ENCODE measurements around the gene CFAP298.
"Not testable (repeated sequence)": the region's sequence is repeated elsewhere in the genome, so short reads cannot be mapped to it uniquely, and the experiment has no call there.

The CFAP298 gene

DNA sequence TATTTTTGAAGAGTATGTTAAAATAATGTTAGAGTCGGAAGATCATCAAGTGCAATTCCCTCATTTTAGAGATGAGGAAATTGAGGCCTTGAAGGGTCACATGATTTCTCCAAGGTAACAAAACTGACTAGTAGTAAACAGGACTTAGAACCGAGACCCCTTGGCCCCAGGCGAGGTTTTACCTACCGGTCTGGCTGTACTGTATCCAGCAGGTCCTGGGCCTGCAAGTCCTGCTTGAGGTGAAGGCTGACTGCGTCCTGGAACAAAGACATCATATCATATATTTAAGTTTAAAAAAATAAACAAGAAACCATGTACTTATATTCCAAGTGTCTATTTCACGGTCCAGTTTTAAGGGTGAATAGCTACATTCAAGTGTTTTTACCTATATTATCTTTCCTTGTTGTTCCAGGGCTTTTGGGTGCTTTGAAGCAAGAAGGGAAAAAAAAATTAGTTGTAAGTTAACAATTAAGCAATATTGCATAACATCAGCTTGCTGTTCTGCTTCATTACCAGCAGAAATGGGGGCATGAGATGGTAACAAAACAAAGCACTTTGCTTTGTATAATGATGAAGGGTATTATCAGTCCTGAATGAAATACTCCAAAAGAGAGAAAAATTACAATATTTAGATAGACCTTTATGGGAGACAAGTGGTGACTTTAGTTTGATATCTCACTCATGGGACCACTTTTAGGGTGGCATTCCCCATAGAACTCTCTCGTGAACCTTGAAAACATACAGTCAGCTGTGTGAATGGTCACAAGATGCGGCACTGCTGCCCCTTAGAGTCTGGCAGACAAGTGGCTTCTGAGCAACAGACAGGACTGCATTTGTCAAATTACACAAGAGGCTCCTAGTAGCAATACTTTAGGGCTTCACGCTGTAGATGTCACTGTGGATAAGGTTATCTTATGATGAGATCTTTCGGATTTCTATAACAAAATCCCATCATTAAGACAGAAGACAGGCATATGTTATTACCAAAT lies 29.8 kb upstream of the CFAP298 start:
- ChIA-PET POLR2A (no interaction called here), CTCF (interaction anchor here (1.4 kb wide), 1 partner anchor 11 kb away, joined by 5 read pairs; no protein-coding TSS in a partner anchor)
- DNase-seq (ENCODE audit: extremely low spot score), result no peak
- TF ChIP-seq, protein P1, sequence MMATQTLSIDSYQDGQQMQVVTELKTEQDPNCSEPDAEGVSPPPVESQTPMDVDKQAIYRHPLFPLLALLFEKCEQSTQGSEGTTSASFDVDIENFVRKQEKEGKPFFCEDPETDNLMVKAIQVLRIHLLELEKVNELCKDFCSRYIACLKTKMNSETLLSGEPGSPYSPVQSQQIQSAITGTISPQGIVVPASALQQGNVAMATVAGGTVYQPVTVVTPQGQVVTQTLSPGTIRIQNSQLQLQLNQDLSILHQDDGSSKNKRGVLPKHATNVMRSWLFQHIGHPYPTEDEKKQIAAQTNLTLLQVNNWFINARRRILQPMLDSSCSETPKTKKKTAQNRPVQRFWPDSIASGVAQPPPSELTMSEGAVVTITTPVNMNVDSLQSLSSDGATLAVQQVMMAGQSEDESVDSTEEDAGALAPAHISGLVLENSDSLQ (IDR thresholded peaks at IDR 0.05), result no peak
- TF ChIP-seq TARDBP (IDR thresholded peaks at IDR 0.05), result no peak
- TF ChIP-seq FOXA1 (IDR thresholded peaks at IDR 0.05), result no peak
- no peak for TF ChIP-seq LEF1 (IDR thresholded peaks at IDR 0.05; ENCODE audit: borderline replicate concordance)
- no peak for TF ChIP-seq BHLHE40 (IDR thresholded peaks at IDR 0.05; ENCODE audit: borderline replicate concordance)
- TF ChIP-seq CTBP1 (IDR thresholded peaks at IDR 0.05; ENCODE audit: borderline replicate concordance), result no peak
- no peak for TF ChIP-seq L3MBTL2 (conservative IDR thresholded peaks at IDR 0.05)
- TF ChIP-seq FOXM1 (IDR thresholded peaks at IDR 0.05; ENCODE audit: borderline replicate concordance), result no peak
- TF ChIP-seq ZNF384 (IDR thresholded peaks at IDR 0.05), result no peak
- no peak for TF ChIP-seq FOXK2 (IDR thresholded peaks at IDR 0.05)
- no peak for TF ChIP-seq SUZ12 (IDR thresholded peaks at IDR 0.05)
- TF ChIP-seq ELF4 (IDR thresholded peaks at IDR 0.05), result no peak
- TF ChIP-seq SP1 (IDR thresholded peaks at IDR 0.05), result no peak
- no peak for TF ChIP-seq NFRKB (IDR thresholded peaks at IDR 0.05)
- TF ChIP-seq ARNT (IDR thresholded peaks at IDR 0.05), result no peak
- TF ChIP-seq HDGF (IDR thresholded peaks at IDR 0.05; ENCODE audit: borderline replicate concordance), result no peak

DNA sequence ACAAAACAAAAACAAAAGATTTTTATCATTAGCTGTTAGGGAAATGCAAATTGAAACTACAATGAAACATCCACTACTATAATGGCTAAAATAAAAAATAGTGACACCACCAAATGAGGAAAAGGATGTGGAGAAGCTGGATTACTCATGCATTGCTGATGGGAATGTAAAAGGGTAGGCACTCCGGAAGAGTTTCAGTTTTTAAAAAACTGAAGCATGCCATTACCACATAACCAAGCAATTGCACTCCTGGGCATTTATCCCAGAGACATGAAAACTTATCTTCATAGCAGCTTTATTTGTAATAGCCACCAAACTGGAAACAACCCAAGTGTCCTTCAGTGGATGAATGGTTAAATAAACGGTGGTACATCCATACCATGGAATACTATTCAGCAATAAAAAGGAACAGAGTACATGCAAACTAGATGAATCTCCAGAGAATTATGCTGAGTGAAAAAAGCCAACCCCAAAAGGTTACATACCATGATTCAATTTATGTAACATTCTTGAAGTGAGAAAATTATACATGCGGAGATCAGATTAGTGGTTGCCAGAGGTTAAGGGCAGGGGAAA lies 14.5 kb upstream of the CFAP298 start:
- POLR2A ChIA-PET, result no interaction called here
- no peak for DNase-seq (ENCODE audit: extremely low spot score)

DNA sequence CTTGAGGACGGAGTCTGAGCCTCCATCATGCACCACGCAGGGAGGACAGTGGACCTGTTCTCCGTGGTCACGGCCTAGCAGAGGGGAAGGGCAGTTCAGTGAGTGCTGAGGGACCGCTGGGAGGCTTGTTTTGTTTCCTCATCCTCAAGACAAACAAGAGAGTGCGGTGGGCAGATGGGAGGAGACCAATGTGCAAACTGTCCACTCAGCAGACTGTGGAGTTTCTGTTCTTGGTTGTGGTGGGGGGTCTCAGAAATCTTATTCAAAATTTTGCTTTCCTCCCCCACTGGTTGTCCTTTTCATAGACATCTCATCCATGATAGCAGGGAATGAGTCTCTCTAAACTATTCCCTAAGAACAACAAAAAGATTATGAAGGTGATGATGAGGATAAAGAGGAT lies 6.0 kb upstream of the CFAP298 start:
- CTCF ChIA-PET; DNase-seq (ENCODE audit: extremely low spot score): not testable (repeated sequence)

More for the DNA sequence above, 14.5 kb upstream of the CFAP298 start:
- no peak for TF ChIP-seq TARDBP (IDR thresholded peaks at IDR 0.05)
- no peak for TF ChIP-seq ELF4 (IDR thresholded peaks at IDR 0.05)
- TF ChIP-seq BHLHE40 (IDR thresholded peaks at IDR 0.05; ENCODE audit: borderline replicate concordance), result no peak
- TF ChIP-seq, protein P1 (IDR thresholded peaks at IDR 0.05), result no peak
- CTCF ChIA-PET, result no interaction called here

DNA sequence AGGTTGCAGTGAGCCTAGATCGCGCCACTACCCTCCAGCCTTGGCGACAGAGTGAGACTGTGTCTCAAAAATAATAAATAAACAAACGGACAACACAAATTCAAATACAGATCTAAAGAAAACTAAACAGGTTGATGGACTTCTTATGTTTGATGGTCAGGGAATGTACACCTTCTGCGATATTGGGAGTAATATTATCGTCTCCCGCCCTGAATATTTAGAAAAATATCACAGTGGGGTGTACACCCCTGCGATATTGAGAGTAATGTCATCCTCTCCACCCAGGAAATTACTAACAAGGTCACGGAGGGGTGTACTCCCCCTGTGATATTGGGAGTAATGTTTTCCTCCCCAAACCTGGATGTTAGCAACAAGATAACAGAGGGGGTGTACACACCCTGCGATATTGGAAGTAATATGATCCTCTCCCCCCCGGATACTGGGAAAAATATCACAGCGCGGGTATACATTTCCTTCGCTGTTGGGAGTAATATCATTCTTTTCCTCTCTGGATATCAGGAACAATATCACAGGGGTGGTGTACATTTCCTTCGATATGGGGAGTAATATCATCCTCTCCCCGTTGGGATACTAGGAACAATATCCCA lies 1.4 kb upstream of the CFAP298 start:
- TF ChIP-seq FOXM1 (IDR thresholded peaks at IDR 0.05; ENCODE audit: borderline replicate concordance) (no peak), CTBP1 (IDR thresholded peaks at IDR 0.05; ENCODE audit: borderline replicate concordance) (no peak), L3MBTL2 (conservative IDR thresholded peaks at IDR 0.05) (no peak), SUZ12 (IDR thresholded peaks at IDR 0.05) (no peak), HDGF (IDR thresholded peaks at IDR 0.05; ENCODE audit: borderline replicate concordance) (no peak), NFRKB (IDR thresholded peaks at IDR 0.05) (no peak), FOXA1 (IDR thresholded peaks at IDR 0.05) (no peak), TARDBP (IDR thresholded peaks at IDR 0.05) (no peak), LEF1 (IDR thresholded peaks at IDR 0.05; ENCODE audit: borderline replicate concordance) (no peak), FOXK2 (IDR thresholded peaks at IDR 0.05) (no peak), SP1 (IDR thresholded peaks at IDR 0.05) (no peak), BHLHE40 (IDR thresholded peaks at IDR 0.05; ENCODE audit: borderline replicate concordance) (no peak), ZNF384 (IDR thresholded peaks at IDR 0.05) (no peak), ELF4 (IDR thresholded peaks at IDR 0.05) (no peak), ARNT (IDR thresholded peaks at IDR 0.05) (no peak)
- TF ChIP-seq, protein P1 (IDR thresholded peaks at IDR 0.05), result no peak
- DNase-seq (ENCODE audit: extremely low spot score), result no peak
- POLR2A ChIA-PET, result interaction anchor here (1.5 to 2.5 kb wide), 2 partner anchors 11 to 115 kb away, joined by 6 to 7 read pairs; no protein-coding TSS in a partner anchor
- CTCF ChIA-PET, result no interaction called here

More for the DNA sequence above, 6.0 kb upstream of the CFAP298 start:
- POLR2A ChIA-PET, result not testable (repeated sequence)

DNA sequence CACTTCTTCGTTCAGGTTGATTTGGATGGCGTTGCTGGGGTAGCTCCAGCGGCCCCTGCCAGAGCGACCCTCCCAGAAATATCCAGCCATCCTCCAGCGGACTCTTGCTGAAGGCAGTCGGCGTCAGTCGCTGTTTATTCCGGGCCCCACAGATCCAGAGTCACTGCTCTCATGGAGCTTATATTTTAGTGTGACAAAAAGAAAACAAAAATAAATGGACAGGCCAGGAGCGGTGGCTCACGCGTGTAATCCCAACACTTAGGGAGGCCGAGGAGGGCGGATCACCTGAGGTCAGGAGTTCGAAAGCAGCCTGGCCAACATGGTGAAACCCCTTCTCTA lies 791 bp upstream of the CFAP298 start:
- ChIA-PET CTCF (interaction anchor here (1.3 kb wide), 1 partner anchor 11 kb away, joined by 7 read pairs; no protein-coding TSS in a partner anchor), POLR2A (interaction anchor here (0.8 to 2.5 kb wide), 3 partner anchors 11 to 116 kb away, joined by 3 to 7 read pairs (median 6); no protein-coding TSS in a partner anchor)
- no peak for DNase-seq (ENCODE audit: extremely low spot score)
- TF ChIP-seq ELF4 (IDR thresholded peaks at IDR 0.05) (no peak), FOXK2 (IDR thresholded peaks at IDR 0.05) (no peak), L3MBTL2 (conservative IDR thresholded peaks at IDR 0.05) (no peak)

DNA sequence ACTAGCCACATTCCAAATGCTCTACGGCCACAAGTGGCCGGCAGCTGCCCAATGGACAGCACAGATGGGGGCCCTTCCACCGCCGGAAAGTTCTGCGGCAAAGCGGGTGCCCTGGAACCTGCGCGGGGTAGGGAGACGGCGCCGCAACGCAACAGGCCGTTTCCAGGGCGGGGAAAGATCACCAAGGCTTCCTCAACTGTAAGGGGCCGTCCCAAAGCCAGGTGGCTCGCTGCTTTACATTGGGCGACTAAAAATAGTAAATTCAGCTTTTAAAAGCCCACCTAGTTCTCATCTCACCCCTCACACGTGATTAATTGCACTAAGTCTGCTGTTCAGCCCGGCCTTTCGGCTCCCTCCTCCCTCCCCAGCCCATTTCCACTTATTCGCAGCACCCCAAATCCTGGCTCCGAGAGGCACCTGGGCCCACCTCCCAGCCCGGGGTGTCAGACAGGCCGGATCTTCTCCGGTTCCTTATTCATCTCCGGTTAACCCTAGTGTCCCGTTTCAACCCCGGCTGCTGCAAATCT lies 643 bp downstream of the CFAP298 start:
- ChIA-PET POLR2A (interaction anchor here (0.8 to 2.5 kb wide), 2 partner anchors 117 to 160 kb away, joined by 6 read pairs; partner anchors contain the start of gene PAXBP1), CTCF (interaction anchor here (1.3 kb wide), 1 partner anchor 10 kb away, joined by 7 read pairs; no protein-coding TSS in a partner anchor)
- DNase-seq (ENCODE audit: extremely low spot score), result peak; percentile 54
- no peak for TF ChIP-seq BHLHE40 (IDR thresholded peaks at IDR 0.05; ENCODE audit: borderline replicate concordance)
- no peak for TF ChIP-seq CTBP1 (IDR thresholded peaks at IDR 0.05; ENCODE audit: borderline replicate concordance)
- TF ChIP-seq FOXM1 (IDR thresholded peaks at IDR 0.05; ENCODE audit: borderline replicate concordance), result no peak
- TF ChIP-seq FOXA1 (IDR thresholded peaks at IDR 0.05), result no peak
- TF ChIP-seq FOXK2 (IDR thresholded peaks at IDR 0.05), result no peak
- TF ChIP-seq LEF1 (IDR thresholded peaks at IDR 0.05; ENCODE audit: borderline replicate concordance), result no peak
- no peak for TF ChIP-seq SUZ12 (IDR thresholded peaks at IDR 0.05)
- TF ChIP-seq, protein P1 (IDR thresholded peaks at IDR 0.05), result no peak
- no peak for TF ChIP-seq HDGF (IDR thresholded peaks at IDR 0.05; ENCODE audit: borderline replicate concordance)
- no peak for TF ChIP-seq L3MBTL2 (conservative IDR thresholded peaks at IDR 0.05)
- no peak for TF ChIP-seq ARNT (IDR thresholded peaks at IDR 0.05)

DNA sequence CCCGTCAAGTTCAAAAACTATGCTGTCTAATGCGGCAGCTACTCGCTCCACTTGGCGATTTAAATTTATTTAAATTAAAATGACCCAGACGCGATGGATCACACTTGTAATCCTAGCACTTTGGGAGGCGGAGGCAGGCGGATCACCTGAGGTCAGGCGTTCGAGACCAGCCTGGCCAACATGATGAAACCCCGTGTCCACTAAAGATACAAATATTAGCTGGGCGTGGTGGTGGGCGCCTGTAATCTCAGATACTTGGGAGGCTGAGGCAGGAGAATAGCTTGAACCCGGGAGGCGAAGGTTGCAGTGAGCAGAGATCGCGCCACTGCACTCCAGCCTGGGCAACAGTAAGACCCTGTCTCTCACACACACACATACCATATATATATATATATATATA lies 1.2 kb downstream of the CFAP298 start:
- CTCF ChIA-PET; DNase-seq (ENCODE audit: extremely low spot score): not testable (repeated sequence)
- POLR2A ChIA-PET, result interaction anchor here (2.5 kb wide), 1 partner anchor 118 kb away, joined by 6 read pairs; no protein-coding TSS in a partner anchor

Data from HEK293T (cell line).